PC-3 (cell line): Measurements from ENCODE around the gene MOB1A. TPM values are rescaled to one million over a fixed set of nuclear protein-coding genes. Genes with fewer than 3 reads are reported as not detected.

Experiments used
- ATAC-seq: fragments of 200-7000 bp; cut with Tn5 transposase; 2 replicates; pipeline ENCODE4 v1.9.1; 2020; ENCODE audit warnings: mild to moderate bottlenecking, moderate library complexity
- BruUV-seq: library from RNA; stranded (reverse); fragments of 400-500 nt; replicated peaks from 2 replicates; lab custom pipeline; 2021; lab: Mats Ljungman, UMichigan
- CTCF ChIA-PET: fragments of 300-600 bp; sonication (Branson Sonifier 250); formaldehyde crosslinking; loops from one replicate; lab custom pipeline; 2022; ENCODE audit warnings: antibody characterized with exemption; lab: Charles Lee
- POLR2A ChIA-PET: fragments of 300-600 bp; sonication (Branson Sonifier 250); formaldehyde crosslinking; loops from one replicate; lab custom pipeline; 2022; ENCODE audit warnings: antibody characterized with exemption; ENCODE audit not compliant: unreplicated experiment; lab: Charles Lee
- DNase-seq: peaks from one replicate; pipeline ENCODE4 v3.0.0-alpha.2; 2015
- H2AFZ ChIP-seq: fragments of 300-600 bp; sonication (generic); 2 replicates; pipeline ENCODE4 v1.6.0; 2016; ENCODE audit warnings: antibody characterized with exemption, low read length
- H3F3A ChIP-seq: fragments of 300-600 bp; sonication (generic); one replicate; pipeline ENCODE4 v1.6.0; 2017; ENCODE audit warnings: antibody characterized with exemption, low read length, control low read depth, mild to moderate bottlenecking; ENCODE audit not compliant: unreplicated experiment
- H3K27ac ChIP-seq: fragments of 300-600 bp; sonication (generic); 2 replicates; pipeline ENCODE4 v1.5.1; 2016; ENCODE audit warnings: mild to moderate bottlenecking, low read length
- H3K27me3 ChIP-seq: fragments of 300-600 bp; sonication (generic); 2 replicates; pipeline ENCODE4 v1.6.1; 2016; ENCODE audit warnings: low read length, mixed read lengths
- H3K36me3 ChIP-seq: fragments of 300-600 bp; sonication (generic); 2 replicates; pipeline ENCODE4 v1.6.1; 2016; ENCODE audit warnings: low read depth, mixed run types, low read length, mixed read lengths
- H3K4me1 ChIP-seq: fragments of 300-600 bp; sonication (generic); 2 replicates; pipeline ENCODE4 v1.5.1; 2016; ENCODE audit warnings: low read length; ENCODE audit not compliant: insufficient read depth
- H3K4me2 ChIP-seq: fragments of 300-600 bp; sonication (generic); 2 replicates; pipeline ENCODE4 v1.6.0; 2016; ENCODE audit warnings: low read length
- H3K4me3 ChIP-seq: fragments of 300-600 bp; sonication (generic); 2 replicates; pipeline ENCODE4 v1.5.1; 2016; ENCODE audit warnings: mild to moderate bottlenecking, low read length, mixed read lengths
- H3K79me2 ChIP-seq: fragments of 300-600 bp; sonication (generic); 2 replicates; pipeline ENCODE4 v1.6.1; 2017; ENCODE audit warnings: low read length, mixed read lengths
- H3K9ac ChIP-seq: fragments of 300-600 bp; sonication (generic); 2 replicates; pipeline ENCODE4 v1.6.0; 2016; ENCODE audit warnings: mild to moderate bottlenecking, low read length
- H3K9me2 ChIP-seq: fragments of 300-600 bp; sonication (generic); replicated peaks from 2 replicates; pipeline ENCODE4 v1.6.1; 2016; ENCODE audit warnings: mixed run types, low read length, mixed read lengths
- H3K9me3 ChIP-seq: fragments of 300-600 bp; sonication (generic); 2 replicates; pipeline ENCODE4 v1.6.1; 2016; ENCODE audit warnings: low read length, mixed read lengths
- H4K20me1 ChIP-seq: fragments of 300-600 bp; sonication (generic); 2 replicates; pipeline ENCODE4 v1.6.1; 2016; ENCODE audit warnings: low read length, mixed read lengths
- EZH2 ChIP-seq: fragments of 300-600 bp; sonication (generic); IDR thresholded peaks from one replicate; pipeline ENCODE4 v1.6.1; 2017; ENCODE audit warnings: antibody characterized with exemption, mild to moderate bottlenecking, low read length; ENCODE audit not compliant: unreplicated experiment
- EZH2phosphoT487 ChIP-seq: fragments of 300-600 bp; sonication (generic); IDR thresholded peaks from 2 replicates; pipeline ENCODE4 v1.6.1; 2018; ENCODE audit warnings: mild to moderate bottlenecking, antibody characterized with exemption, low read length, borderline replicate concordance
- intact Hi-C: fragments of 100-400 bp; cut with micrococcal nuclease; formaldehyde crosslinking; loops from 2 replicates; pipeline ENCODE4 v1.9.0; 2023
- total RNA-seq: library from RNA; depleted of rRNA; stranded (reverse); fragments of >200 nt; gene quantifications from 2 replicates; pipeline ENCODE4 v1.2.3, GENCODE V29; 2014
- TF ChIP-seq, protein P1 (sequence below): fragments of 300-600 bp; sonication (generic); conservative IDR thresholded peaks from 2 replicates; pipeline ENCODE4 v1.5.1; 2017; ENCODE audit warnings: antibody characterized with exemption, low read depth, mild to moderate bottlenecking, low read length

MOB1A gene
- total RNA-seq, 1 experiment from 2014 or later: 69.8 TPM

GRCh38 chr2:74198461-74199274, 20.0 kb upstream of the MOB1A start, which contains the start of gene MTHFD2:
MTHFD2 (plus strand) TSS chr2:74198615; CDS start chr2:74198642, 27 bp downstream.
- peak within 1 kb of the TSS; percentile 85 for H3K4me3 ChIP-seq
- BruUV-seq: no TSS peak
- CTCF ChIA-PET: interaction anchor here (0.6 kb wide), 1 partner anchor 51 kb away, joined by 3 read pairs; no protein-coding TSS in a partner anchor
- H3K9ac ChIP-seq: peak within 1 kb of the TSS; percentile 97
- peaks cover 5% of the 10 kb centered on the region for H3K36me3 ChIP-seq
- peak within 1 kb of the TSS; percentile 83 for H3K4me2 ChIP-seq
- peak within 1 kb of the TSS; percentile 78 for H3K27ac ChIP-seq
- H2AFZ ChIP-seq: peak within 1 kb of the TSS; percentile 77
- no peaks in the 10 kb centered on the region for H3F3A ChIP-seq
- no peak for TF ChIP-seq EZH2phosphoT487
- no peak for TF ChIP-seq EZH2
- TF ChIP-seq, protein P1, sequence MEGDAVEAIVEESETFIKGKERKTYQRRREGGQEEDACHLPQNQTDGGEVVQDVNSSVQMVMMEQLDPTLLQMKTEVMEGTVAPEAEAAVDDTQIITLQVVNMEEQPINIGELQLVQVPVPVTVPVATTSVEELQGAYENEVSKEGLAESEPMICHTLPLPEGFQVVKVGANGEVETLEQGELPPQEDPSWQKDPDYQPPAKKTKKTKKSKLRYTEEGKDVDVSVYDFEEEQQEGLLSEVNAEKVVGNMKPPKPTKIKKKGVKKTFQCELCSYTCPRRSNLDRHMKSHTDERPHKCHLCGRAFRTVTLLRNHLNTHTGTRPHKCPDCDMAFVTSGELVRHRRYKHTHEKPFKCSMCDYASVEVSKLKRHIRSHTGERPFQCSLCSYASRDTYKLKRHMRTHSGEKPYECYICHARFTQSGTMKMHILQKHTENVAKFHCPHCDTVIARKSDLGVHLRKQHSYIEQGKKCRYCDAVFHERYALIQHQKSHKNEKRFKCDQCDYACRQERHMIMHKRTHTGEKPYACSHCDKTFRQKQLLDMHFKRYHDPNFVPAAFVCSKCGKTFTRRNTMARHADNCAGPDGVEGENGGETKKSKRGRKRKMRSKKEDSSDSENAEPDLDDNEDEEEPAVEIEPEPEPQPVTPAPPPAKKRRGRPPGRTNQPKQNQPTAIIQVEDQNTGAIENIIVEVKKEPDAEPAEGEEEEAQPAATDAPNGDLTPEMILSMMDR: peak; percentile 71
- DNase-seq: peak; percentile 99
- ATAC-seq: peak; percentile 92
- no peaks in the 10 kb centered on the region for H3K27me3 ChIP-seq
- POLR2A ChIA-PET: interaction anchor here (1.0 kb wide), 1 partner anchor 20 kb away, joined by 5 read pairs; the partner anchor contains the start of gene MOB1A
- peaks cover 39% of the 10 kb centered on the region for H4K20me1 ChIP-seq
- H3K4me1 ChIP-seq: peaks cover 26% of the 10 kb centered on the region
- H3K9me3 ChIP-seq: no peaks in the 10 kb centered on the region
- no peaks in the 10 kb centered on the region for H3K9me2 ChIP-seq
- H3K79me2 ChIP-seq: peaks cover 52% of the 10 kb centered on the region
- intact Hi-C loops: loop anchor here (2.0 to 5.0 kb wide), 2 partner anchors 20 to 259 kb away; partner anchors contain the start of genes INO80B, MOB1A and WBP1

GRCh38 chr2:74198023-74198460, 19.4 kb upstream of the MOB1A start:
- no peaks in the 10 kb centered on the region for H3K9me2 ChIP-seq
- ATAC-seq (no peak), DNase-seq (no peak)
- no peaks in the 10 kb centered on the region for H3F3A ChIP-seq
- H3K9ac ChIP-seq: no peak overlapping the region
- H3K4me2 ChIP-seq: peak overlapping the region; percentile 83
- ChIA-PET POLR2A (no interaction called here), CTCF (interaction anchor here (0.6 kb wide), 1 partner anchor 51 kb away, joined by 3 read pairs; no protein-coding TSS in a partner anchor)
- TF ChIP-seq EZH2 (no peak), EZH2phosphoT487 (no peak)
- TF ChIP-seq, protein P1: no peak
- H3K4me1 ChIP-seq: peaks cover 26% of the 10 kb centered on the region
- peak overlapping the region; percentile 60 for H2AFZ ChIP-seq
- H4K20me1 ChIP-seq: peaks cover 39% of the 10 kb centered on the region
- BruUV-seq: TSS peak; percentile 74
- H3K79me2 ChIP-seq: peaks cover 46% of the 10 kb centered on the region
- peak overlapping the region; percentile 85; the same call in 1 of the 2 replicates for H3K4me3 ChIP-seq
- H3K9me3 ChIP-seq: no peaks in the 10 kb centered on the region
- H3K27me3 ChIP-seq: no peaks in the 10 kb centered on the region
- intact Hi-C loops: loop anchor here (2.0 to 5.0 kb wide), 2 partner anchors 19 to 259 kb away; partner anchors contain the start of genes INO80B, MOB1A and WBP1
- H3K27ac ChIP-seq: no peak overlapping the region
- peaks cover 5% of the 10 kb centered on the region for H3K36me3 ChIP-seq
